Urinary bladder (tissue), 4 donors: Measurements from ENCODE around the gene PAH. TPM values are rescaled to one million over a fixed set of nuclear protein-coding genes. Genes with fewer than 3 reads are reported as not detected.

Experiments used
- DNase-seq: peaks from one replicate; pipeline ENCODE4 v3.0.0-alpha.2; 2015; ENCODE audit errors: extremely low spot score
- H3K27ac ChIP-seq: one replicate; pipeline ENCODE4 v1.5.1; 2013; ENCODE audit warnings: low read depth, mild to moderate bottlenecking, moderate library complexity
- H3K36me3 ChIP-seq: one replicate; pipeline ENCODE4 v1.6.1; 2013; ENCODE audit warnings: mild to moderate bottlenecking, moderate library complexity; ENCODE audit not compliant: insufficient read depth
- H3K4me1 ChIP-seq: one replicate; pipeline ENCODE4 v1.6.1; 2013; ENCODE audit warnings: mild to moderate bottlenecking, moderate library complexity; ENCODE audit not compliant: insufficient read depth
- H3K4me3 ChIP-seq: one replicate; pipeline ENCODE4 v1.5.1; 2013; ENCODE audit warnings: low read depth, low read length
- WGBS: extraction: QIAGEN DNeasy Blood & Tissue Kit; methylation state at CpG from one replicate; pipeline ENCODE4 v1.1.7; 2013; 5-methylcytosine and 5-hydroxymethylcytosine counted together
- polyA plus RNA-seq: library from polyadenylated mRNA; stranded (reverse); fragments of 200-250 nt; gene quantifications from one replicate; pipeline ENCODE4 v1.2.3, GENCODE V29; 2013
- total RNA-seq: library from RNA; depleted of rRNA; stranded (reverse); fragments of >200 nt; gene quantifications from one replicate; pipeline ENCODE4 v1.2.3, GENCODE V29; 2014
- donor health status: healthy with polysubstance abuse.
- donor health status: healthy.

Gene PAH
- total and polyA plus RNA-seq, 2 donors: 0.37 to 2.3 TPM

DNA sequence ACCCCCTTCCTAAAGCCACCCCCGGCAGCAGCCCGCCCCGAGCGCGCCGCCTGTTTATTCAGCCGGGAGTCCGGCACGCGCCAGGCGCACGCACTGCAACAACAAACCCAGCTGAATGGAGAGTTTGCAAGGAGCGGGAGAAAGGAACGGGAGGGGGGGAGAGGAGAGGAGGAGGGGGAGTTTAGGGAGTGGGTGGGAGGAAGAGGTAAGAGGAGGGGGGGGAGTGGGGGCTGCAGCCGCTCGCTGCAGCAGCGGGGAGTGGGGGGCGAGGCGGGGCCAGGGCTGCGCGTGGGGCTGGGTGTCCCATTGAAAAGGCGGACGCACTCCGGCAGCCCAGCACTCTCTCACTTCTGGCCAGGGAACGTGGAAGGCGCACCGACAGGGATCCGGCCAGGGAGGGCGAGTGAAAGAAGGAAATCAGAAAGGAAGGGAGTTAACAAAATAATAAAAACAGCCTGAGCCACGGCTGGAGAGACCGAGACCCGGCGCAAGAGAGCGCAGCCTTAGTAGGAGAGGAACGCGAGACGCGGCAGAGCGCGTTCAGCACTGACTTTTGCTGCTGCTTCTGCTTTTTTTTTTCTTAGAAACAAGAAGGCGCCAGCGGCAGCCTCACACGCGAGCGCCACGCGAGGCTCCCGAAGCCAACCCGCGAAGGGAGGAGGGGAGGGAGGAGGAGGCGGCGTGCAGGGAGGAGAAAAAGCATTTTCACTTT is 40.5 kb upstream of the PAH start, which contains the start of gene ASCL1:
TSS of gene ASCL1 (plus strand) at position 336 of the 712 bp plus-strand sequence. CDS start 571 bp downstream, outside the sequence.
- no peak for DNase-seq
- H3K27ac ChIP-seq: no peak within 1 kb of the TSS
- WGBS: under 1% methylated on average over 52 of the region's 52 CpGs
- peak within 1 kb of the TSS; percentile 26 for H3K4me3 ChIP-seq
- H3K4me1 ChIP-seq: no peaks in the 10 kb centered on the region
- no peaks in the 10 kb centered on the region for H3K36me3 ChIP-seq

DNA sequence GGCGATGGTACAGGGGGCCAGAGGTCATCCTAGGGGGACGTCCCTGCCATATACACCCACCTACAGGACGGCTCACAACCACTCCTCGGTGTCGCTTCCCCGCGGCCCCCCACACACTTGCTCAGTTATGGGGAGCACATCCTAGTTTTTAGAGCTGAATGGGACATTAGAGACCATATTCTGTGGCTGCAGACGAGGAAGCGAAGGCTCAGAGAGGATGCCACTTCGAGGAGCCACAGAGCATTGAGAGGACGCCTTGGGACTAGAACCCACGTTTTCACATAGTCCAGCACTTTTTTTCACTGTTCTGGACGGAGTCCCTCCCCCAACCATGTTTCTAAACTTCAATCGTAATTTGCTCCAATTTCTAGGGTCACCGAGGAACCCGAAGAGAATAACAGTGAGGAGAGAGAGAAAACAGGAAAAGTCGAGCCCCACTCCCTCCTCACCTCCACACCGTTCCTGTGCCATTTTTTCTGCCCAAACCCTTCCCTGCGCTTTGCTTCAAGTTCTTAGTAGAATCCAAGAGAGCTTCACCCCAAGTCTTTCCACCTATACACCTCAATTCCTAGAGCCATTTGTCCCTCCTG is 39.8 kb upstream of the PAH start:
- Histone ChIP-seq H3K36me3 (no peaks in the 10 kb centered on the region), H3K4me3 (no peak overlapping the region)

DNA sequence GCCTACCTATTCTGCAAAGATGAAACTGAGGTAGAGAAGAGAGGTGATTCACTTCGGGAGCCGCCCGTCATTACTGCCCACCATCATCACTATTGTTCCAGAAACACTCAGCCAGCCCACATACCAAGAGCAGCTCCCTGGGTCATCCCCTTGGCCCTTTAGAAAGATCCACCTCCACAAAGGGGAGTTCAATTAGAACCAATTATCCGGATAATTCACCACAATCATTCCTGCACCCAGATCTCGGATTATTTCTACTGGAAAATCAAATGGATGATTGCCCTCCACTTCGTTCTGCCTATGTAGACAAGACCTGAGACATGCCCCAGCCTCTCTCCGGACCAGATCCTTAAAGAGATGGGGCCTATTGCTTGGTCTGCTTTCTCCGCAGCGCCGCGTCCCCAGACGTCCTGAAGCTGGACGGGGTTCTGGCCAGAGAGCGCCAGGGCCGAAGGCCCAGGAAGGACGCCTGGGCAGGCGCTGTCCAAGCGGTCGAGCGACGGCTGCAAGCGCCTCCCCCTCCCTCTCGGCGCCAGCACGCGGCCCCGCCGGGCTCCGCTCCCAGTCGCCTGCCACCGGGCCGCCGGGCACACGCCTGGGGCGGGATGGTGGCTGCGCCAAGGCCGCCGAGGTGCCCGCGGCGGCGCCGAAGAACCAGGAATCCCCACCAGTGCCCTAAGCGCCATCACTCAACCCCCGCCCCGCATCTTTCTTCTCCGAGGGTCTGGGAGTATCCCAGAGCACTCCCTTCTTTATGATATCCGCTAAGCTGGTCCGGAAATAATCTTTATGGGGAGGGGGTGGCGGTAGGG is 39.1 kb upstream of the PAH start:
- WGBS: 4% methylated on average over 50 of the region's 50 CpGs
- no peaks in the 10 kb centered on the region for H3K4me1 ChIP-seq
- H3K36me3 ChIP-seq: no peaks in the 10 kb centered on the region
- no peak overlapping the region for H3K4me3 ChIP-seq
- DNase-seq: no peak
- H3K27ac ChIP-seq: no peak overlapping the region

More for the DNA sequence above, 39.8 kb upstream of the PAH start:
- Histone ChIP-seq H3K27ac (no peak overlapping the region), H3K4me1 (no peaks in the 10 kb centered on the region)
- no peak for DNase-seq
- 2% methylated on average over 19 of the region's 19 CpGs for WGBS

DNA sequence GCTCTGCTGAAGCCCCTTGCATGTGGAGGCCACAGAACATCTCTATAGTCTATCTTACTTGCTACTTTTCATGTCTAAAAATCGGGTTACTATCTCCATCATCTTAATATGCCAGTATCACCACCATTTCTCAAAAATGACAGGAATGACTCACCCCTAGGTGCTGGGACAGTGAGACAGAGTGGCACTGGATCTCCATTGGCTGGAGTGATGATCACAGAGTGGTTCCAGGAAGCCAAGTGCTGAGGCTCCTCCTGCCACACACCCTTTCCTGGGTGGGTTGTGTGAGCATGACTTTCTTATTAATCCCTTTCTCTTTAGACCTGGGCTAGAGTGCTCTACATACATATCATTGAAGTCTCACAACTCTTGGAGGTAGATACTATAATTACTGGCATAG is 37.1 kb upstream of the PAH start:
- WGBS: 48% methylated on average over 1 of the region's 1 CpG
- Histone ChIP-seq H3K4me3 (no peak overlapping the region), H3K27ac (no peak overlapping the region), H3K36me3 (no peaks in the 10 kb centered on the region), H3K4me1 (no peaks in the 10 kb centered on the region)
- DNase-seq: no peak

DNA sequence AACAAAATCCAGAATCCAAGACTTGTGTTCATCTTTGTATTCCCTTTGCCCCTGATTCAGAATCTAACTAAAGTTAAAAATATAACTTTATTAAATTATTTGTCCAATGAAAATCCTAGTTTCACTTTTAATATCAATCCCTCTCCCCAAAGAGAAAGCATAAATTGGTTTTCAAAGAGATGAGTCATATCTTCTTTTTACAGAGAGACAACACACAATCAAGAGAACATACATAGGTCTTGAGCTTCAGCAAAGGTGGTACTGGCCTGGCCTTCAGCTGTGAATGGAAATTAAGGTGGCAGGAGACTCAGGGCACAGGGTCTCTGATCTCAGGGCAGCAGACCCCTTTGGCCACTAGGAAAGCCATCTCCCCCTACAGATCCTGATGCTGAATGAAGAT is 36.2 kb upstream of the PAH start:
- Histone ChIP-seq H3K36me3 (no peaks in the 10 kb centered on the region), H3K27ac (no peak overlapping the region), H3K4me1 (no peaks in the 10 kb centered on the region), H3K4me3 (no peak overlapping the region)
- no peak for DNase-seq

DNA sequence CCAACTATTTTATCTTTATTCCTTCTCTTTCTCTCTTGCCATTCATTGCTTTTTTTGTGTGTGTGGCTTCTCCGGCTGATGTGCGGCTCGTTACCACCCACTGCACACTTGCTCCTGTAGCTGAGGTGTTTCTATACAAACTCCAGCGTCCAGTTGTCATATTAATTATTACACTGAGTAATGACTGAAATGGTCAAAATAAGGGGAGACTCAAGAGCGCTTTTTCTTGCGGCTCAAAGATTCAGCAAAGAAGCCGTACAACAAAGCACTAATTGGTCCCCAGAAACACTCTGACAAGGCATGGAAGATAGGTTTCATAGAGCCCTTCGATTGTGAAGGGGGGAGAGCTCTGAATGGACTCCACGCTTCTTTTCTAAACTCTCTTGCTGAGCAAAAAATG is 34.8 kb upstream of the PAH start:
- DNase-seq: no peak
- Histone ChIP-seq H3K4me3 (no peak overlapping the region), H3K36me3 (no peaks in the 10 kb centered on the region), H3K27ac (no peak overlapping the region), H3K4me1 (no peaks in the 10 kb centered on the region)
- 25% methylated on average over 9 of the region's 9 CpGs for WGBS

DNA sequence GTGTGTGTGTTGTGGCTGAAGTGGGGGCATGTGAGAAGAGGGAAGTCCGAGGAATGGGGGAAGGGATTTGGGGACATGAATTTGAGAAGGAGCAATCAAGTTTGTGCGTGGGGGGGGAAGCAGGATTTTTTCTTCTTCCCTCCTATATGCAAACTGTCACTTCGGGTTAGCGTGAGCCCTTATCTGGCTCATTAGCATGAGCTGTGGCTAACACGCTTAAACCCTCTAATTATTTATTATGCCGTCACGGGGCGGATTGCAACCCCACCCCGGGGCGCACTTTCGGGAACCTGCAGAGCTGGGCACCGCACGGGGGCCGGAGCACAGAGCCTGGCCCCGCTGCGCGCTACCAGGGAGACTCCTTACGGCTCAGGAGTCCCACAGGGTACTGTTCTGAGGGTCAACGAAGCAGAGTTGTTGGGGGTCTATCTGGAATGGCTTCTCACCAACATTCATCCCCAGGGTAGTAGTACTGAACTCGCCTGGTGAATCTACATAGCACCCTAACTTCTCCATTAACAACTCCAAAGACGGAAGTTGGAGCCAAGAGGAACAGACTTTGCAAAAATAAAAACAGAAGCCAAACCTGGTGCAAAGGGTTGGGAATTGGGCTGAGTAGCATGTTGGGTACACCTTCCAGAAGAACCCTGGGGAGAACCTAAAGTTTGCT is 34.0 kb upstream of the PAH start:
- no peak overlapping the region for H3K27ac ChIP-seq
- no peak for DNase-seq
- H3K4me3 ChIP-seq: no peak overlapping the region
- no peaks in the 10 kb centered on the region for H3K4me1 ChIP-seq
- H3K36me3 ChIP-seq: no peaks in the 10 kb centered on the region
- 6% methylated on average over 21 of the region's 21 CpGs for WGBS

DNA sequence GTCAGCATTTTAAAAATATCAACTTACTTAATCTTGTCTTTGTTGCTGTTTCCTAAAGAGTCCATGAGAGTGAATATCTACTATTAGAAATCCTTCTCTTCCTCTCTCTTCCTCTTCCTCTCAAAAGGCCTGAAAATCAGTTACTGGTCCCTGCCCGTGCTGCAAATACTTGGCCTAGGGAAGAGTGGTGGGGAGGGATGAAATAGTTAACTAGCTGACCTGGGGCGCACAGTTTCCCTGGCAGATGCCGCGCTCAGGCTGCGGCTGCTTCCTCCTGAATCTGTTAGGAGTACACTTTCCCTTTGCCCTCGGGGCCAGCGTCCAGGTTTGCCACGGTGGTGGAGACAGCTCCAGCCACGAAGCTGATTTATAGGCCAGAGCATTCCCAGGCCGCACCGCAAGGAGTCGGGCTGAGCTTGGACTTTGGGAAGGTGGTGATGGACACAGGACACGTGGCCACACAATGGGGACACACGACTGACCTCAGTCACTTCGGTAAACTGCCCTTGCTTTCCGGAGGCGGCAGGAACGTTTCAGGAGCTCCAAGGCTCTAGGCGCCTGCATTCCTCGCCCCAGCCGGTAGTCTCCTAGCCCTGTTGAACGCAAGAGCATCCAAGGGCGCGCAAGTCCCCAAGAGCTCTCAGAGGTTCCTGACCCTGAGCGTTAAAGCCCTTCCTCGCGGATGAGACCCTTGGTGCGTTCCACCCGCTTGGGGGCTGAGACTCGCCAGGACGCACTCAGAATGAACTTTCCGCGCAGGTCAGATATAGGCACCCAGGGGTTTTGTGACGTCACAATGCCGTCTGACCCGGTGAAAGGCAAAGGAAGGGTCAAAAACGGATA is 33.3 kb upstream of the PAH start:
- 4% methylated on average over 37 of the region's 37 CpGs for WGBS
- Histone ChIP-seq H3K36me3 (no peaks in the 10 kb centered on the region), H3K4me1 (no peaks in the 10 kb centered on the region), H3K27ac (no peak overlapping the region), H3K4me3 (no peak overlapping the region)
- DNase-seq: no peak

DNA sequence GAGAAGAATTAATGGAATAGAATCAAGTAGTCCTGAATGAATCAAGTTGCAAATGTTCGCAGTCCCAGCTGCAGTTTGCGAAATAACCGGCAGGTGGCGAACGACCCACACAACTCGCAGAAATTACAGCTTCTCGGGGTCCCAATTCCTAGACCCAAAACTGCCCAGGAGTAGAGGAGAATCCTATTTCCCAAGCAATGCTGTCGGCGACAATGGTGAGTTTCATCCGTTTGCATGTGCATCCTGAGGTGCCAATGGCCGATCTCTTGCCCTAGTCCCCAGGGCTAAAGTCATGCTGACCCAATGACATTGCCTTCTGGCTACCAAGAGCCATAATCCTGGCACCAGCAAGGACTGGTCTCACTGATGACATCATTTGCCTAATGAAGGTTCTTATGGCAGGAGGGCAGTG is 31.9 kb upstream of the PAH start:
- no peak overlapping the region for H3K27ac ChIP-seq
- H3K36me3 ChIP-seq: no peaks in the 10 kb centered on the region
- H3K4me3 ChIP-seq: no peak overlapping the region
- peak; percentile 46 for DNase-seq
- whole genome bisulfite sequencing: 4% methylated on average over 11 of the region's 11 CpGs
- H3K4me1 ChIP-seq: no peaks in the 10 kb centered on the region

DNA sequence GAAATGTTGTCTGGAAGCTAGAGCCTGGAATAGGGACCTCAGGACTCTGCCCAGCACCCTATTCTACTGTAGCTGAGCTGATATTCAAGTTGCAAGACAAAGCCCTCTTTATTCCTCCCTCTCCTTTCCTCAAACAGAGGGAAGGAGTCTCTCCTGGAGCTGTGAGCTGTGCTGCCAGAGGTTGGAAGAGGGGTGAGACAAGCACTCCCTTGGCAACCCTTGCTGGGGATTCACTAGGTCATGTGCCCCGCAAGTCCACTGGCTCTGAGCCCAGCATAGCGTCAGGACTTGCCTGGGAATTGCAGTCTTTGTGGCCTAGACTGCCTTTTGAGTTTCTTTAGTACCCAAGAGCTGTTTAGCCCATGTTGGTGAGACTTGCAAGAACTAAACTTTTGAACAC is 29.0 kb upstream of the PAH start:
- DNase-seq: no peak
- Histone ChIP-seq H3K27ac (no peak overlapping the region), H3K4me1 (no peaks in the 10 kb centered on the region), H3K4me3 (no peak overlapping the region), H3K36me3 (no peaks in the 10 kb centered on the region)
- 50% methylated on average over 2 of the region's 2 CpGs for WGBS

DNA sequence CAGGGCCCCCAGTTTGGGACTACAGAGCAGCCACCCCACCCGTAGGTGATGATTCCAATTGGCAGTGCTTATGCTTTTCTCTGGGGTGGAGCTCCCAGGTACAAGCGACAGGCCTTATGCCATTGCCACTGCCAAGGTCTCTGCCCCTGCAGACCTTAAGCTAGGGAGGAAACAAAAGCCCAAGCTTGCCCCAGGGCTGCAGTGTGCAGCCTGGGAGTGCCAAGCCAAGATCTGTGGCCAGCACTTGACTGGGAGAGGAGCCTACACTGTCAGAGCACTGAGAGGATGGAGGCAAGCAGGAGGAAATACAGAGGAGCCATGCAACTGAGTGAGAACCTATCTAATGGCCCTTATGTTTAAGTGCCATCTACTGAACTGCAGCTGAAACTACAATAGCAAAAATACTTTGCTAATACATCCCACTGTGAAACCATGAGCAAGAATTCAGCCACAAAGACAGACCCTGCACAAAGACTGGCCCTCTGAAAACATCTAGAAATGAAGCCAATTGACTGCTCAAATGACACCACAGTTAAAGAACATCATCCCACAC is 22.7 kb upstream of the PAH start:
- H3K4me3 ChIP-seq: no peak overlapping the region
- no peaks in the 10 kb centered on the region for H3K36me3 ChIP-seq
- H3K27ac ChIP-seq: no peak overlapping the region
- no peaks in the 10 kb centered on the region for H3K4me1 ChIP-seq
- DNase-seq: no peak
- WGBS: 70% methylated on average over 2 of the region's 2 CpGs

DNA sequence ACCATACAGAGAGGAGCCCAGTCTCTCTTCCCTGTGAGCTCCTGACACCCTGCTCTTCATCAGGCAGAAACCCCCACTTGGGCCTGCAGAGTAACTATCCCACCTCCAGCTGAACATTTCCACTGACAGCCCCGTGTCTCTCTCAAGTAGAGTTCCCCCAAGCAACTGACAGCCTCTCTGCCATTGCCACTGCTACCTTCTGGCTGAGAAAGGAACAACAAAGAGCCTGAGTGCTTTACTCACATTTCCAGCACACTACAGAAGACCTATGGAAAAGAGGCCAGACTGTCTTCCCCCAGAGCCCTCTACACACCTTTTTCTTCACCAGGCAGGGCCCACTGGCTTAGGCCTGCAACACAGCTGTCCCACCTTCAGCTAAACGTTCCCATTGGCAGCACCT is 22.0 kb upstream of the PAH start:
- H3K4me3 ChIP-seq: no peak overlapping the region
- 46% methylated on average over 2 of the region's 2 CpGs for WGBS
- no peak for DNase-seq
- H3K36me3 ChIP-seq: no peaks in the 10 kb centered on the region
- no peaks in the 10 kb centered on the region for H3K4me1 ChIP-seq
- H3K27ac ChIP-seq: no peak overlapping the region

DNA sequence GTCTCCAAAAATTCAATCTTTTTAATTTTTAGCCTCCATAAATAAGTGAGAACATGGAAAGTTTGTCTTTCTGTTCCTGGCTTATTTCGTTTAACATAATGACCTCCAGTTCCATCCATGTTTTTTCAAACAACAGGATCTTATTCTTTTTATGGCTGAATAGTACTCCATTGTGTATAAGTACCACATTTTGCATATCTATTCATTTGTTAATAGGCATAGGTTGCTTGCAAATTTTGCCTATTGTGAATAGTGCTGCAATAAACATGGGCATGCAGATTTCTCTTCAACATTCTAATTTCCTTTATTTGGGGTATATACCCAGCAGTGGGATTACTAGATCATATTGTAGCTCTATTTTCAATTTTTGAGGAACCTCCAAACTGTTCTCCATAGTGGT is 16.1 kb upstream of the PAH start:
- Histone ChIP-seq H3K4me3 (no peak overlapping the region), H3K27ac (no peak overlapping the region), H3K4me1 (no peaks in the 10 kb centered on the region), H3K36me3 (no peaks in the 10 kb centered on the region)
- no peak for DNase-seq
- 57% methylated on average over 1 of the region's 1 CpG for WGBS
